Keratinocyte (primary cell): ENCODE data around the gene GTPBP6. TPM values are rescaled to one million over a fixed set of nuclear protein-coding genes. Genes with fewer than 3 reads are reported as not detected.

Source experiments
- DNase-seq: peaks from one replicate; pipeline ENCODE4 v3.0.0-alpha.2; 2011; ENCODE audit warnings: low read depth, missing footprints, low spot score
- FAIRE-seq: peaks from 2 replicates; lab custom pipeline; 2011; peaks lifted over from hg19 to GRCh38; lab: Jason Lieb, UNC
- H2AFZ ChIP-seq: 2 replicates; pipeline ENCODE4 v1.6.0; 2012; ENCODE audit warnings: low read length, control low read depth, inconsistent platforms; ENCODE audit not compliant: control insufficient read depth
- H3K27ac ChIP-seq: 2 replicates; pipeline ENCODE4 v1.5.1; 2011; ENCODE audit warnings: low read length; ENCODE audit not compliant: control insufficient read depth, insufficient read depth
- H3K27me3 ChIP-seq: 3 replicates; pipeline ENCODE4 v1.6.0; 2011; ENCODE audit warnings: low read length; ENCODE audit not compliant: control insufficient read depth, insufficient read depth; ENCODE audit errors: extremely low read depth
- H3K36me3 ChIP-seq, 2 experiments: 2 replicates in 1 of 2; 3 replicates in 1 of 2; pipeline ENCODE4 v1.5.1; 2011; ENCODE audit warnings: low read length in 2 of 2, mild to moderate bottlenecking in 1 of 2; ENCODE audit not compliant: control insufficient read depth in 2 of 2, insufficient read depth in 2 of 2; ENCODE audit errors: extremely low read depth in 1 of 2
- H3K4me1 ChIP-seq: 3 replicates; pipeline ENCODE4 v1.5.1; 2011; ENCODE audit warnings: low read length; ENCODE audit not compliant: control insufficient read depth, insufficient read depth; ENCODE audit errors: extremely low read depth
- H3K4me2 ChIP-seq: 3 replicates; pipeline ENCODE4 v1.6.0; 2011; ENCODE audit warnings: low read depth, low read length; ENCODE audit not compliant: control insufficient read depth, insufficient read depth; ENCODE audit errors: extremely low read depth
- H3K4me3 ChIP-seq, 3 experiments: fragments of 200-600 bp in 1 of 3; sonication (generic) in 1 of 3; 2 replicates in 2 of 3; 3 replicates in 1 of 3; pipeline ENCODE4 v1.5.1; 2011 to 2016; ENCODE audit warnings: low read length in 3 of 3, mild to moderate bottlenecking in 3 of 3, control low read depth in 2 of 3, inconsistent platforms in 1 of 3, low read depth in 1 of 3, mixed read lengths in 1 of 3, mixed run types in 1 of 3, moderate library complexity in 1 of 3; ENCODE audit not compliant: control insufficient read depth in 2 of 3, insufficient read depth in 2 of 3; ENCODE audit errors: extremely low read depth in 1 of 3
- H3K79me2 ChIP-seq: 2 replicates; pipeline ENCODE4 v1.6.0; 2012; ENCODE audit warnings: low read length; ENCODE audit not compliant: control insufficient read depth, insufficient read depth
- H3K9ac ChIP-seq: 3 replicates; pipeline ENCODE4 v1.6.0; 2011; ENCODE audit warnings: low read length; ENCODE audit not compliant: control insufficient read depth, insufficient read depth; ENCODE audit errors: extremely low read depth
- H3K9me1 ChIP-seq: 3 replicates; pipeline ENCODE4 v1.6.0; 2011; ENCODE audit warnings: low read length; ENCODE audit not compliant: control insufficient read depth, insufficient read depth; ENCODE audit errors: extremely low read depth
- H3K9me3 ChIP-seq: 2 replicates; pipeline ENCODE4 v1.5.1; 2012; ENCODE audit warnings: low read depth, low read length; ENCODE audit not compliant: control insufficient read depth
- H4K20me1 ChIP-seq: 3 replicates; pipeline ENCODE4 v1.6.0; 2011; ENCODE audit warnings: low read length; ENCODE audit not compliant: control insufficient read depth, insufficient read depth; ENCODE audit errors: extremely low read depth
- CTCF ChIP-seq, 3 experiments: IDR thresholded peaks in 1 of 3; conservative IDR thresholded peaks in 1 of 3; optimal IDR thresholded peaks in 1 of 3; 2 replicates in 2 of 3; 3 replicates in 1 of 3; pipeline versions ENCODE3 to v1.5.1; 2011; ENCODE audit warnings: low read length in 3 of 3, mild to moderate bottlenecking in 3 of 3, moderate library complexity in 2 of 3, control low read depth in 1 of 3, inconsistent platforms in 1 of 3; ENCODE audit not compliant: insufficient read depth in 2 of 3; ENCODE audit errors: extremely low read depth in 1 of 3
- EZH2 ChIP-seq: IDR thresholded peaks from one replicate; pipeline ENCODE4 v1.6.1; 2012; ENCODE audit warnings: inconsistent platforms, mild to moderate bottlenecking, low read length, moderate library complexity
- dilution Hi-C: fragments of 300-500 bp; cut with MboI; formaldehyde crosslinking; loops from one replicate; pipeline ENCODE4 v1.7.0; 2020; ENCODE audit warnings: low sequenced_read_pairs; ENCODE audit not compliant: extremely low pct_ligation_motif_present
- polyA plus RNA-seq, 5 experiments: library from polyadenylated mRNA; depleted of rRNA in 3 of 5; stranded (reverse) in 3 of 5; stranded (forward) in 1 of 5; unstranded in 1 of 5; fragments of >200 nt; gene quantifications; 1 replicate in 1 of 5; 2 replicates in 3 of 5; 3 replicates in 1 of 5; pipeline versions ENCODE4 v1.2.1 to v1.2.3, GENCODE V29; 2011 to 2012; ENCODE audit warnings: missing spikeins in 2 of 5, low read depth in 1 of 5, low replicate concordance in 1 of 5

The GTPBP6 gene
- polyA plus RNA-seq, 1 donor (not counting 4 experiments of a cell fraction or from before 2014, with no cell fraction given), result 16.7 TPM

DNA sequence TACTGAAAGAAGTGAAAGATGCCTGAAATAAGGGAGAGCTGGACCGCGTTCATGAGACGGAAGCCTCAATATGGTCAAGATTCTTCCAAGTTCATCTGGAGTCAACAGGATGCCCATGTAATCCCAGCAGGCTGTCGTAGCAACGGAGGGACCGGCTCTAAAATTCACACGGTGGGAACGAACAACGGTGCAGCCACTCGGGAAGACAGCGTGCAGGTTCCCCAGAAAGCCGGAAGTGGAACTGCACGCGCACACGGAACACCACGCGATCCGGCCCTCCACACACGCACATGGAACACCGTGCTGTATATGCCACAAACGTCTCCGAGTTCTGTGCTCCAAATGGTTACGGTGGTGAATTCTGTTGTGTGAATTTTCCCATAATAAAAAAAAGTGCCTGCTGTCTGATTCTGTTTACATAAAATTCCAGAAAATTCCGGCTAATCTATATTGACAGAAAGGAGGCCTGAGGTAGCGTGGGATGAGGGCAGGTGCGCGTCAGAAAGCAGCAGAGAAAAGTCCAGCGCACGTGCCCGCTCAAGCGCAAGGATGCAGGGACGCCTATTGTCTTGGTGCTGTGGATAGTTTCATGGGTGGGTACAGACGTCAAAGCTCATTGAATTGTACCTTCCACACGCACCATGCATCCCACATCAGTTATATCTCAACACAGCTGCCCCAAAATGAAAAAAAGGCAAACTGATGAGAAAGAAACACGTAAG lies 36.9 kb upstream of the GTPBP6 start:
- Histone ChIP-seq H3K4me1 (no peaks in the 10 kb centered on the region), H3K27ac (no peak overlapping the region), H2AFZ (no peak overlapping the region), H3K4me2 (no peak overlapping the region), H3K9me3 (peaks cover 1% of the 10 kb centered on the region), H3K36me3 (peaks cover under 1 to 3% of the 10 kb centered on the region in 2 experiments), H3K4me3 (no peak overlapping the region), H3K9ac (no peak overlapping the region), H3K27me3 (no peaks in the 10 kb centered on the region), H3K79me2 (no peaks in the 10 kb centered on the region), H4K20me1 (no peaks in the 10 kb centered on the region), H3K9me1 (no peaks in the 10 kb centered on the region)
- no peak for DNase-seq
- dilution Hi-C loops, result no loop called here
- TF ChIP-seq EZH2, result no peak
- TF ChIP-seq CTCF (optimal IDR thresholded peaks at IDR 0.05 in 1 of 3, IDR thresholded peaks at IDR 0.05 in 1 of 3, conservative IDR thresholded peaks at IDR 0.05 in 1 of 3; ENCODE audit: extremely low read depth in 1 of 3, insufficient read depth in 2 of 3, low read length in 3 of 3), result no peak
- FAIRE-seq, result no peak

GRCh38 chrX:353566-354535 lies 35.3 kb upstream of the GTPBP6 start:
- no peak for DNase-seq
- no peak overlapping the region for H2AFZ ChIP-seq
- H4K20me1 ChIP-seq, result no peaks in the 10 kb centered on the region
- dilution Hi-C loops, result no loop called here
- H3K27ac ChIP-seq, result no peak overlapping the region
- FAIRE-seq, result no peak
- H3K36me3 ChIP-seq, result peaks cover 1 to 3% of the 10 kb centered on the region in 2 experiments
- no peak for TF ChIP-seq CTCF (optimal IDR thresholded peaks at IDR 0.05 in 1 of 3, IDR thresholded peaks at IDR 0.05 in 1 of 3, conservative IDR thresholded peaks at IDR 0.05 in 1 of 3; ENCODE audit: extremely low read depth in 1 of 3, insufficient read depth in 2 of 3, low read length in 3 of 3)
- no peak for TF ChIP-seq EZH2
- no peak overlapping the region for H3K9ac ChIP-seq
- H3K4me1 ChIP-seq, result no peaks in the 10 kb centered on the region
- H3K4me2 ChIP-seq, result no peak overlapping the region
- no peaks in the 10 kb centered on the region for H3K9me3 ChIP-seq
- H3K27me3 ChIP-seq, result no peaks in the 10 kb centered on the region
- no peaks in the 10 kb centered on the region for H3K79me2 ChIP-seq
- H3K4me3 ChIP-seq, result no peak overlapping the region
- no peaks in the 10 kb centered on the region for H3K9me1 ChIP-seq
